ENCODE results near the gene PLXNA4.

PLXNA4 gene

GRCh38 chr7:132118641-132119040 lies 457.6 kb downstream of the PLXNA4 start:
- TF ChIP-seq, protein P1, sequence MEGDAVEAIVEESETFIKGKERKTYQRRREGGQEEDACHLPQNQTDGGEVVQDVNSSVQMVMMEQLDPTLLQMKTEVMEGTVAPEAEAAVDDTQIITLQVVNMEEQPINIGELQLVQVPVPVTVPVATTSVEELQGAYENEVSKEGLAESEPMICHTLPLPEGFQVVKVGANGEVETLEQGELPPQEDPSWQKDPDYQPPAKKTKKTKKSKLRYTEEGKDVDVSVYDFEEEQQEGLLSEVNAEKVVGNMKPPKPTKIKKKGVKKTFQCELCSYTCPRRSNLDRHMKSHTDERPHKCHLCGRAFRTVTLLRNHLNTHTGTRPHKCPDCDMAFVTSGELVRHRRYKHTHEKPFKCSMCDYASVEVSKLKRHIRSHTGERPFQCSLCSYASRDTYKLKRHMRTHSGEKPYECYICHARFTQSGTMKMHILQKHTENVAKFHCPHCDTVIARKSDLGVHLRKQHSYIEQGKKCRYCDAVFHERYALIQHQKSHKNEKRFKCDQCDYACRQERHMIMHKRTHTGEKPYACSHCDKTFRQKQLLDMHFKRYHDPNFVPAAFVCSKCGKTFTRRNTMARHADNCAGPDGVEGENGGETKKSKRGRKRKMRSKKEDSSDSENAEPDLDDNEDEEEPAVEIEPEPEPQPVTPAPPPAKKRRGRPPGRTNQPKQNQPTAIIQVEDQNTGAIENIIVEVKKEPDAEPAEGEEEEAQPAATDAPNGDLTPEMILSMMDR (IDR thresholded peaks at IDR 0.05; ENCODE audit: low read depth, low read length): no peak
- in situ Hi-C loops (cut with HindIII; ENCODE audit: low sequenced_read_pairs): no loop called here
- no peak overlapping the region for H3K4me3 ChIP-seq (ENCODE audit: low read depth, low read length)
- peak; percentile 51 for DNase-seq (ENCODE audit: low read depth, low spot score)

GRCh38 chr7:132117636-132118035 lies 458.6 kb downstream of the PLXNA4 start:
- no peak overlapping the region for H3K4me3 ChIP-seq (ENCODE audit: low read depth, low read length)
- no peak for DNase-seq (ENCODE audit: low read depth, low spot score)
- TF ChIP-seq, protein P1 (IDR thresholded peaks at IDR 0.05; ENCODE audit: low read depth, low read length): no peak
- in situ Hi-C loops (cut with HindIII; ENCODE audit: low sequenced_read_pairs): no loop called here

- in situ Hi-C loops (cut with HindIII; ENCODE audit: low sequenced_read_pairs): no loop called here
- H3K4me3 ChIP-seq (ENCODE audit: low read depth, low read length): no peak overlapping the region
- DNase-seq (ENCODE audit: low read depth, low spot score): peak; percentile 43
- TF ChIP-seq, protein P1 (IDR thresholded peaks at IDR 0.05; ENCODE audit: low read depth, low read length): no peak
Observed at GRCh38 chr7:132117181-132117580, 459.1 kb downstream of the PLXNA4 start.

- in situ Hi-C loops (cut with HindIII; ENCODE audit: low sequenced_read_pairs): no loop called here
- no peak for DNase-seq (ENCODE audit: low read depth, low spot score)
Observed at GRCh38 chr7:132116369-132116768, 459.9 kb downstream of the PLXNA4 start.

DNA sequence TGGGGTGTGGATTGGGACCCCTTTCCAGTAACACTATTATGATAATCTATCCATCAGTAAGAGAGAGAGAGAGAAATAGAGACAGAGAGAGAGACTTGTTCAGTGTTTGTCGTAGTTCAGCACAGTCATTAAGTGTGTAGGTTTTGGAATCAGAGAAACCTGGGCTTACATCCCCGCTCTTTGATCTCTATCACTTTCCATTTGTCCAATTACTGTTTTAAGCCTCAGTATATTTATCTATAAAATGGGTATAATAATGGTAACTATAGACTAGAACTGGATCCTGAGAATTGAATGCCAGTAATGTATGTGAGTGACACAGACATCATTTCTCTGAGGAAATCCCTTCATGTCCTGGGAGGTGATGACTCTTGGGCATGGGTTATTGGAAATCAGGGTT lies 460.5 kb downstream of the PLXNA4 start:
- TF ChIP-seq, protein P1 (IDR thresholded peaks at IDR 0.05; ENCODE audit: low read depth, low read length): no peak
- no peak overlapping the region for H3K4me3 ChIP-seq (ENCODE audit: low read depth, low read length)
- in situ Hi-C loops (cut with HindIII; ENCODE audit: low sequenced_read_pairs): no loop called here
- DNase-seq (ENCODE audit: low read depth, low spot score): no peak

More at GRCh38 chr7:132116369-132116768, 459.9 kb downstream of the PLXNA4 start:
- no peak overlapping the region for H3K4me3 ChIP-seq (ENCODE audit: low read depth, low read length)
- TF ChIP-seq, protein P1 (IDR thresholded peaks at IDR 0.05; ENCODE audit: low read depth, low read length): no peak

- TF ChIP-seq, protein P1 (IDR thresholded peaks at IDR 0.05; ENCODE audit: low read depth, low read length): no peak
- in situ Hi-C loops (cut with HindIII; ENCODE audit: low sequenced_read_pairs): no loop called here
Observed at GRCh38 chr7:132115028-132115427, 461.2 kb downstream of the PLXNA4 start.

GRCh38 chr7:132114411-132114810 lies 461.9 kb downstream of the PLXNA4 start:
- no peak overlapping the region for H3K4me3 ChIP-seq (ENCODE audit: low read depth, low read length)
- in situ Hi-C loops (cut with HindIII; ENCODE audit: low sequenced_read_pairs): no loop called here
- TF ChIP-seq, protein P1 (IDR thresholded peaks at IDR 0.05; ENCODE audit: low read depth, low read length): no peak
- DNase-seq (ENCODE audit: low read depth, low spot score): no peak

More at GRCh38 chr7:132115028-132115427, 461.2 kb downstream of the PLXNA4 start:
- no peak for DNase-seq (ENCODE audit: low read depth, low spot score)
- no peak overlapping the region for H3K4me3 ChIP-seq (ENCODE audit: low read depth, low read length)

Measured in astrocyte of the spinal cord (primary cell).